OCI-LY3 (cell line): ENCODE data around the gene GOLGA8T.
"Not testable (repeated sequence)": the region's sequence is repeated elsewhere in the genome, so short reads cannot be mapped to it uniquely, and the experiment has no call there.

Experiments used
- EZH2phosphoT487 ChIP-seq: fragments of 200-600 bp; shearing (Covaris generic); IDR thresholded peaks from 2 replicates; pipeline ENCODE4 v1.6.1; 2018; ENCODE audit warnings: antibody characterized with exemption, mixed run types, low read depth
- TF ChIP-seq, protein P1 (sequence below): fragments of 200-600, 300-600 bp; sonication (generic); IDR thresholded peaks from 2 replicates; pipeline ENCODE4 v1.5.1; 2014; ENCODE audit warnings: antibody characterized with exemption, low read length, low read depth

DNA sequence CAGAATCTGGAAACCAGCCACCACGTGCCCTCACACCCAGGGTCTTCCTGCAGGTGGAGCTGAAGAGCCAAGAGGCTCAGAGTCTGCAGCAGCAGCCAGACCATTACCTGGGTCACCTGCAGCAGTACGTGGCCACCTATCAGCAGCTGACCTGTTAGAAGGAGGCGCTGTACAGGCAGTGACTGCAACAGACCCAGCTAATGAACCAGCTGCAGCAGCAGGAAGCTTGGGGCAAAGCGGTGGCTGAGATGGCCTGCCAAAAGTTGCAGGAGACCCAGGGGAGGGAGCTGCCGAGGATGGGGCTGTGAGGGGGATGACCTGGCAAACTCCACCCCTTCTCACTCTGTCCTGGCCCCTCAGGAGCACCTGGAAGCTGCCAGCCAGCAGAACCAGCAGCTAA is 8.4 kb downstream of the GOLGA8T start:
- TF ChIP-seq, protein P1, sequence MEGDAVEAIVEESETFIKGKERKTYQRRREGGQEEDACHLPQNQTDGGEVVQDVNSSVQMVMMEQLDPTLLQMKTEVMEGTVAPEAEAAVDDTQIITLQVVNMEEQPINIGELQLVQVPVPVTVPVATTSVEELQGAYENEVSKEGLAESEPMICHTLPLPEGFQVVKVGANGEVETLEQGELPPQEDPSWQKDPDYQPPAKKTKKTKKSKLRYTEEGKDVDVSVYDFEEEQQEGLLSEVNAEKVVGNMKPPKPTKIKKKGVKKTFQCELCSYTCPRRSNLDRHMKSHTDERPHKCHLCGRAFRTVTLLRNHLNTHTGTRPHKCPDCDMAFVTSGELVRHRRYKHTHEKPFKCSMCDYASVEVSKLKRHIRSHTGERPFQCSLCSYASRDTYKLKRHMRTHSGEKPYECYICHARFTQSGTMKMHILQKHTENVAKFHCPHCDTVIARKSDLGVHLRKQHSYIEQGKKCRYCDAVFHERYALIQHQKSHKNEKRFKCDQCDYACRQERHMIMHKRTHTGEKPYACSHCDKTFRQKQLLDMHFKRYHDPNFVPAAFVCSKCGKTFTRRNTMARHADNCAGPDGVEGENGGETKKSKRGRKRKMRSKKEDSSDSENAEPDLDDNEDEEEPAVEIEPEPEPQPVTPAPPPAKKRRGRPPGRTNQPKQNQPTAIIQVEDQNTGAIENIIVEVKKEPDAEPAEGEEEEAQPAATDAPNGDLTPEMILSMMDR: not testable (repeated sequence)
- TF ChIP-seq EZH2phosphoT487: not testable (repeated sequence)
